ENCODE measurements around the gene TOR1B. TPM values are rescaled to one million over a fixed set of nuclear protein-coding genes. Genes with fewer than 3 reads are reported as not detected.
"Not testable (repeated sequence)": the region's sequence is repeated elsewhere in the genome, so short reads cannot be mapped to it uniquely, and the experiment has no call there.

Gene TOR1B
- polyA plus RNA-seq, 1 experiment, result 31.0 TPM

- POLR2A ChIA-PET, result no interaction called here
- TF ChIP-seq, protein P1, sequence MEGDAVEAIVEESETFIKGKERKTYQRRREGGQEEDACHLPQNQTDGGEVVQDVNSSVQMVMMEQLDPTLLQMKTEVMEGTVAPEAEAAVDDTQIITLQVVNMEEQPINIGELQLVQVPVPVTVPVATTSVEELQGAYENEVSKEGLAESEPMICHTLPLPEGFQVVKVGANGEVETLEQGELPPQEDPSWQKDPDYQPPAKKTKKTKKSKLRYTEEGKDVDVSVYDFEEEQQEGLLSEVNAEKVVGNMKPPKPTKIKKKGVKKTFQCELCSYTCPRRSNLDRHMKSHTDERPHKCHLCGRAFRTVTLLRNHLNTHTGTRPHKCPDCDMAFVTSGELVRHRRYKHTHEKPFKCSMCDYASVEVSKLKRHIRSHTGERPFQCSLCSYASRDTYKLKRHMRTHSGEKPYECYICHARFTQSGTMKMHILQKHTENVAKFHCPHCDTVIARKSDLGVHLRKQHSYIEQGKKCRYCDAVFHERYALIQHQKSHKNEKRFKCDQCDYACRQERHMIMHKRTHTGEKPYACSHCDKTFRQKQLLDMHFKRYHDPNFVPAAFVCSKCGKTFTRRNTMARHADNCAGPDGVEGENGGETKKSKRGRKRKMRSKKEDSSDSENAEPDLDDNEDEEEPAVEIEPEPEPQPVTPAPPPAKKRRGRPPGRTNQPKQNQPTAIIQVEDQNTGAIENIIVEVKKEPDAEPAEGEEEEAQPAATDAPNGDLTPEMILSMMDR (IDR thresholded peaks at IDR 0.05; ENCODE audit: low read depth, low read length), result no peak
- H3K4me3 ChIP-seq (ENCODE audit: low read depth, low read length), result no peak overlapping the region
- no peak overlapping the region for H3K27ac ChIP-seq (ENCODE audit: low read depth, low read length)
- no peak for DNase-seq (ENCODE audit: low read depth, low spot score)
- H3K9me3 ChIP-seq (ENCODE audit: control insufficient read depth, insufficient read depth, low read length), result no peaks in the 10 kb centered on the region
- H3K27me3 ChIP-seq (ENCODE audit: control insufficient read depth, insufficient read depth, low read length), result peaks cover 6% of the 10 kb centered on the region
- CTCF ChIA-PET, result interaction anchor here (1.3 to 5.2 kb wide), 5 partner anchors 49 to 654 kb away, joined by 3 to 85 read pairs (median 12); no protein-coding TSS in a partner anchor
Observed at GRCh38 chr9:129786481-129786880, 16.5 kb upstream of the TOR1B start.

DNA sequence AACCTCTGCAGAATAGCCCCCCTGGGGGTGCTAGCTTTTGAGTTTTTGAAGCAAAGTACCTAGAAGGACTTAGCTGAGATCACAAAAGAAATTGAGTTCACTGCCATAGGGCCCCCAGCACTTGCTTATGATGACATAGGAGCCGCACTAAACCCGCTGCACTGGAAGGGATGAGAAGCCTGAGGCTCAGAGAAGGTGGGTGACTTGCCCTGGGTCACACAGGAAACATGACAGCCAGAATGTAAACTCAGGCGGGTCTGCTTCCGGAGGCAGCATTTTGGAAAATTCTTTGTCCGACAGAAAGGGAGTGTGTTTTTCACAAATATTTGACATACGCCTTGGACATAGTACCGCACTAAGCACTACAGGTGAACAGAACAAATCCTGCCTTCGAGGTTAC, 8.4 kb upstream of the TOR1B start:
- Histone ChIP-seq H3K4me3 (ENCODE audit: low read depth, low read length) (no peak overlapping the region), H3K27ac (ENCODE audit: low read depth, low read length) (no peak overlapping the region), H3K9me3 (ENCODE audit: control insufficient read depth, insufficient read depth, low read length) (no peaks in the 10 kb centered on the region), H3K27me3 (ENCODE audit: control insufficient read depth, insufficient read depth, low read length) (peaks cover 28% of the 10 kb centered on the region)
- DNase-seq (ENCODE audit: low read depth, low spot score), result no peak
- TF ChIP-seq, protein P1 (IDR thresholded peaks at IDR 0.05; ENCODE audit: low read depth, low read length), result no peak
- POLR2A ChIA-PET, result no interaction called here
- CTCF ChIA-PET, result no interaction called here

DNA sequence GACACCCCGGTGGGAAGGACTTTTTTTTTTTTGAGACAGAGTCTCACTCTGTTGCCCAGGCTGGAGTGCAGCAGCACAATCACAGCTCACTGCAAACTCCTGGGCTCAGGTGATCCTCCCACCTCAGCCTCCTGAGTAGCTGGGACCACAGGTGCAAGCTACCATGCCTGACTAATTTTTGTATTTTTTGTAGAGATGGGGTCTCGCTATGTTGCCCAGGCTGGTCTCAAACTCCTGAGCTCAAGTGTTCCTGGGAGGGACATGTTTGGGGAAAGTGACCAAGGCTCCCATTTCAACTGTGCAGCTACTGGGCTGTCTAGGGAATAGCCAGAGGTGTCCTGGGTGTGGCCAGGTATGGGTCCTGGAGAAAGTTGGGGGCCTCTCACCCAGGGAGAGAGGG, 7.0 kb upstream of the TOR1B start:
- POLR2A ChIA-PET; H3K4me3 ChIP-seq (ENCODE audit: low read depth, low read length); CTCF ChIA-PET: not testable (repeated sequence)

DNA sequence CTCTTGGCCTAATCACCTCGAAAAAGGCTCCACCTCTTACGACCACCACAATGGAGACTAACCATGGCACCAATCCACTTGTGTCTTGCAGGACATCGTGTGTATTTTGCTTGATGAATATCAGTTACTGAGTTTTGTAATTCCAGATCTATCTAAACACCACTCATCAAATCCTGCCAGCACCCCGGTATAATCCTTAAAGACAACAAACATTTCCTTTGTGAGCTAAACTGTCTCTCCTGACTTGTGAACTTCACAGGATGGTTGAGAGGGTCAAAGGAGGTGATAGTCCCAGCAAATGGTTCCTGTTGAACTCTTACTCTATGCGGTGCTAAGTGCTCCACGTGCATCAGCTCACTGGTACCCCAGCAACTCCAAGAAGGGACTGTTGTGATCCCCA, 4.0 kb upstream of the TOR1B start:
- POLR2A ChIA-PET, result no interaction called here
- no peak for DNase-seq (ENCODE audit: low read depth, low spot score)
- TF ChIP-seq, protein P1 (IDR thresholded peaks at IDR 0.05; ENCODE audit: low read depth, low read length), result no peak

More for the DNA sequence above, 7.0 kb upstream of the TOR1B start:
- DNase-seq (ENCODE audit: low read depth, low spot score); H3K9me3 ChIP-seq (ENCODE audit: control insufficient read depth, insufficient read depth, low read length); H3K27ac ChIP-seq (ENCODE audit: low read depth, low read length): not testable (repeated sequence)
- H3K27me3 ChIP-seq (ENCODE audit: control insufficient read depth, insufficient read depth, low read length), result peaks cover 26% of the 10 kb centered on the region

GRCh38 chr9:129801504-129801903, 1.5 kb upstream of the TOR1B start:
- CTCF ChIA-PET, result interaction anchor here (1.2 to 2.9 kb wide), 3 partner anchors 64 to 159 kb away, joined by 3 to 7 read pairs (median 5); no protein-coding TSS in a partner anchor
- TF ChIP-seq, protein P1 (IDR thresholded peaks at IDR 0.05; ENCODE audit: low read depth, low read length), result no peak

More for the DNA sequence above, 4.0 kb upstream of the TOR1B start:
- CTCF ChIA-PET, result interaction anchor here (1.0 kb wide), 1 partner anchor 9 kb away, joined by 3 read pairs; no protein-coding TSS in a partner anchor
- Histone ChIP-seq H3K9me3 (ENCODE audit: control insufficient read depth, insufficient read depth, low read length) (no peaks in the 10 kb centered on the region), H3K27me3 (ENCODE audit: control insufficient read depth, insufficient read depth, low read length) (peaks cover 24% of the 10 kb centered on the region), H3K27ac (ENCODE audit: low read depth, low read length) (no peak overlapping the region), H3K4me3 (ENCODE audit: low read depth, low read length) (no peak overlapping the region)

More at GRCh38 chr9:129801504-129801903, 1.5 kb upstream of the TOR1B start:
- H3K4me3 ChIP-seq (ENCODE audit: low read depth, low read length), result no peak overlapping the region
- POLR2A ChIA-PET, result interaction anchor here (1.3 kb wide), 1 partner anchor 38 kb away, joined by 3 read pairs; no protein-coding TSS in a partner anchor
- H3K27me3 ChIP-seq (ENCODE audit: control insufficient read depth, insufficient read depth, low read length), result peaks cover under 1% of the 10 kb centered on the region
- no peak for DNase-seq (ENCODE audit: low read depth, low spot score)
- H3K9me3 ChIP-seq (ENCODE audit: control insufficient read depth, insufficient read depth, low read length), result no peaks in the 10 kb centered on the region
- H3K27ac ChIP-seq (ENCODE audit: low read depth, low read length), result no peak overlapping the region
